Ureter (tissue), 1 donor: ENCODE results near the gene RHOH. TPM values are rescaled to one million over a fixed set of nuclear protein-coding genes. Genes with fewer than 3 reads are reported as not detected.
"Not testable (repeated sequence)": the region's sequence is repeated elsewhere in the genome, so short reads cannot be mapped to it uniquely, and the experiment has no call there.

Experiments
- DNase-seq: peaks from one replicate; pipeline ENCODE4 v3.0.0-alpha.2; 2020; ENCODE audit warnings: low spot score
- total RNA-seq: library from RNA; stranded (reverse); gene quantifications from one replicate; pipeline ENCODE4 v1.2.4, GENCODE V29; 2023
- donor health status: DM: yes; HTN: yes; CAD: no.

Gene RHOH
- total RNA-seq, 1 donor from 2014 or later, result 7.7 TPM

DNA sequence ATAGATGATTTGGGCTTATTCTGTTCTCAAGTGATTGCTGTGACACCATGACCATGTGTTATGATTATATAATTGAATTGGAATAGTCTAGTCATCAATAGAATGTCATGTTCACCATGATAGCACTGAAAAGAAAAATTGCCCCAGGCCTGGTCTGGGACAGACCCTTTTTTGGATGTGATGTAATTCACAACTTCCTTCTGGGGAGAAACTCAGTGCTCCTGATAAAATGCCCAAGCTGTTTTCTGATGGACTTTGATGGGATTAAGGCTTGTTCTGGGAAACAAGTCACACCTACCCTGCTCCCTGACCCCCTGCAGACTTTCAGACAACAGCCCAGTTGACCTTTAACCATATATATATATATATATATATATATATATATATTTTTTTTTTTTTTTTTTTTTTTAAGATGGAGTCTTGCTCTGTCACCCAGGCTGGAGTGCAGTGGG is 65.3 kb downstream of the RHOH start:
- no peak for DNase-seq

DNA sequence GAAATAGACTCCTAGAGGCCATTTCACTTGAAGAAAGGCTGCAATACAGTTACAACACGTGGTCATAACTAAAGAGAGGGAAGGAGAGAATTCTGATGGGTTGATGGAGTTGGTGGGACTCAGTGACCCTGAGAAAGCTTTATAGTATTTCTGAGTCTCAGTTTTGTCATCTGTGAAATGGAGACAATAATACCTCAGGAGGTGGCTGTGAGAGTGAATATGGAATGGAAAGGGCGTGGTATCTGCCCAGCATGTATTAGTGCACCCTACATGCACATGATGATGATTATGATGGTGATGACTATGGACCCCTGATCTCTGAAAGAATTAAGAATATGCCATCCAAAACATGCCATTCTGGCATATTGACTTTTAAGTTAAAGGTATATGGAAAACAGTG is 66.0 kb downstream of the RHOH start:
- DNase-seq, result no peak

DNA sequence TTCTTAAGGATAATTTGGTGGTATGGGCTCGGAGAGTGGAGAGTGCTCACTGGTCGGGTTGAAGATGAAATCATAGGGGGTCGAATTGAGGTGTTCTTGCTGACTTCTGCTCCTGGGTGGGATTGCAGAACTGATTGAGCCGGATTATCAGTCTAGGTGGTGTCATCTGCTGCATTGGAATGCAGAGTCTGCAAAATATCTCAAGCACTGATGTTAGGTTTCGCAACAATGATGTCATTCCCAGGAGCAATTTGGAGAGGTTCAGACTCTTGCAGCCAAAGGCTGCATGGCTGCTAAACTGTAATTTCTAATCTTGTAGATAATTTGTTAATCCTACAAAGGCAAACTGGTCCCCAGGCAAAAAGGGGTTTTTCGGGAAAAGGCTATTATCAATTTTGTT is 67.7 kb downstream of the RHOH start:
- DNase-seq, result no peak

DNA sequence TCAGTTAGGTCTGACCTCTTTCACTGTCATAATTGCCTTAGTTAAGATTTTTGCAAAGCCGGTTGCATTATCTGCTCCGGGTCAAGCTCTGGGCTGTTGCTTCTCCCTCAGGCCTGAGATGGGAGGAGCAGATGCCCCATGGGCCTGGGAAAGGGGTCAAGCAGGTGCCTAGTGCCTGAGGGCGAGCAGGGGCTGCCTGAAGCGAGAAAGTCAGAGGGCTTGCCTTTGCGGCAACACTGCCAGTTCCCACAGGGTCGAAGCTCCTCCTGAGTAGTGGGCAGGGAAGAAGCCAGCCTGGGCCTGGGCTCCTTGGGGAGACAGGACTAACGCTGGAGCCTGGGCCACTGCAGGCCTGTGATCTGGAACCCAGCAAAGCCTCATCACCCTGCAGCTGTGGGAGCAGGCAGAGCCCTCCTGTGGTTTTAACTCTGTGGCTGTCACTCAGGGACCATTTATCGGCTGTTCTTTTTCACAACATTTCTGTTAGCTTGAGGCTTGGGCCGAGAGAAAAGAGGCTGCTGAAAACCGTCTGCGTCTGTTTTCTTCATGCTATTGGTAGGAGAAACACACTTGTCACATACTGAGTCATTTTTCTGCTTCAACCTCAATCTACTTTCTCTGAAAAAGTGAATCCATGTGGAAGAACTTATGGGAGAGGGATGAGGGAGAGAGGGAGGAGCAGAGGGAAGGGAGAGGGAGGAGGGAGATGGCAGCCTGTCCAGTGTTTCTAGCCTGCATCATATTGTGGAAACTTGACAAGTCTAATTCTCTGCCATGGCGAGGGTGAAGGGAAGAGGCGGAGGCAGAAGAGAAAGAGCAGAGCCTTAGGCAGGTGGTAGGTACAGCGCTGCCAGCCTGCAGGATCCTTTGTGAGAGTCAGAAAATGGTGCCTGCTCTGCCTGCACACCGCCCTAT is 68.4 kb downstream of the RHOH start:
- no peak for DNase-seq

DNA sequence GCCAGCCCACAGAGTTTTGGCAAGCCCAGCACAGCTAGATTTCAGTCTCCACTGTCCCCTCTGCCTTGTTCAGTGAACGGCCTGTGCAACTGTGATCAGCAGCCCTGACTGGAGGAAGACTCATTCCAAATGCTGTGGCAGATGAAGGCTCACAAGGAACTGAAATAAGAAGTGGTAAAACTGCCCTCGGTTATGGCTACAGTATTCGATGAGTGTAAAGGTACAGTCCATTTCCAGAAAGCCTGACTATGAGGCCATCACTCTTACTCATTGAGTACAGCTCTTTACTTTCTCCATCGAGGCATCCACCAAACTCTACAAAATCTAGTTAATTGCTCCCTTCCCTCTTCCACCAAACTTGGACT is 69.1 kb downstream of the RHOH start:
- no peak for DNase-seq

DNA sequence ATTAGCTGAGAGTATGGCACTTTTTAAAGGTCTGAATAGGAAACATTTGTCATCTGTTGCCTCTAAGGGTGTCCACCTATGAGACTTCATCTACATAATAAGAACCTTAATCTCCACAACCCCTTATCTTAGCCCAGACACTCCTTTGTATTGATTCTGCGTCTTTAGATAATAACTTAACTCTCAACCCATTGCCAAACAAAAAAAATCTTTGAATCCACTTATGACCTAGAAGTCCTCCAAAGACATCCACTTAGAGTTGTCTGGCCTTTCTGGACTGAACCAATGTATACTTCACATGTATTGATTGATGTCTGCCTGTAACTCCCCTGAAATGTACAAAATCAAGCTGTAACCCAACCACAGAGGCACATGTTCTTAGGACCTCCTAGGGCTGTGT is 72.3 kb downstream of the RHOH start:
- no peak for DNase-seq

DNA sequence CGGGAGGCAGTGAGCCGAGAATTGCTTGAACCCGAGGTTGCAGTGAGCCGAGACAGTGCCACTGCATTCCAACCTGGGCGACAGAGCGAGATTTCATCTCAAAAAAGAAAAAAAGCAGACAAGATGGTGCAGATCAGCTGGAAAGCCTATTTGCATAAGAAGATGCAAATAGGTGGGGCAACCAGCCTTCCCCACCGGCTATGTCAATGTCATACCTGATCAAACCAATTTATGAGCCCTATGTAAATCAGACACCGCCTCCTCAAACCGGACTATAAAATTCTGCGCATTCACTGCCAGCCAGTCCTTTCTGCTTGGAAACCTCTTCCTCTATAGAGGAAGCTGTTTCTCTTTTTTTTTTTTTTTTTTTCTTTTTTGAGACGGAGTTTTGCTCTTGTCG is 73.8 kb downstream of the RHOH start:
- no peak for DNase-seq

DNA sequence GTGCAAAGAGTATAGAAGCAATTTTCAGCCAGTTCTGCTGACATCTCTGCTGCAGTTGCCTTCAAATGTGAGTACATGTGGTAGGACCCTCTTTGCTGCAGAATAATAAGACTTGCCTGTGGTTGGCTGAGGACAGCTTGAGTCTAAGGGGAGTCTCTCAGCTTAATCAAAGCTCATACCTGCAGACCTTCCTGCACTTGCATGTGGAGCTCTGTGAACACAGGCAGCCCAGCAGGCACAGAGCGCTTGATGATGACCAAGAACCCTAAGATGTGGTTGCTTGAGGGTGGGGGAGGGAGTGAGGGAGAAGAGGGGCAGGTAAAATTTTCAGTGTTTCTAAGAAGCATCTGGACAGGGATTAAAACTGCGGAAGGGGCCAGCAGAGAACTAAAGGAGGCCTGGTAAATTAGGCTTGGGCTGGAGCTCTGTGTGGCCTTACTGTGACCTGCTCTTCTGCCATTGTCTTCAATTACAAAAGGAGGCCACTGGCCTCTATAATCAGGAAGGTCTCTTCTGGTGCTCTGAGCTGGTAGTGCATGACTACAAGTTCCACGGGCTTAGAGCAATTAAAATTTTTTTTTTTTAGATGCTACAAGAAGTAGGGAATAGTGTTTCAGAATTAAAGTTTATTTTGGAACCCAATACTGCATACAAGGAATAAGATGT is 78.4 kb downstream of the RHOH start:
- no peak for DNase-seq

DNA sequence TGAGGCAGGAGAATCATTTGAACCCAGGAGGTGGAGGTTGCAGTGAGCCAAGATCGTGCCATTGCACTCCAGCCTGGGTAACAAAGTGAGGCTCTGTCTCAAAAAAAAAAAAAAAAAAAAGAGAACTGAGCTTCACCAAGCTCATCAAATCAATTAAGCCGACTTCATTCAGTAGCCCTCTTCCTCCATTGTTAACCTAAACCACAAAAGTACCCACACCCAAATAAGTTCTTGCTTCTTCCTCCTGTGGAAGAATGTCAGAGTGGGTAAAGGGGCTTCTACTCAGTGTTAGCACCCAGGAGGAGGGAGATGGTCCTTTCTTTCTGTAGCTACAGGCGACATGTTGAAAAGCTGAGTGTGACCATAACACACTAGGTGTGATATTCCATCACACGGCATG is 79.7 kb downstream of the RHOH start:
- DNase-seq, result no peak

DNA sequence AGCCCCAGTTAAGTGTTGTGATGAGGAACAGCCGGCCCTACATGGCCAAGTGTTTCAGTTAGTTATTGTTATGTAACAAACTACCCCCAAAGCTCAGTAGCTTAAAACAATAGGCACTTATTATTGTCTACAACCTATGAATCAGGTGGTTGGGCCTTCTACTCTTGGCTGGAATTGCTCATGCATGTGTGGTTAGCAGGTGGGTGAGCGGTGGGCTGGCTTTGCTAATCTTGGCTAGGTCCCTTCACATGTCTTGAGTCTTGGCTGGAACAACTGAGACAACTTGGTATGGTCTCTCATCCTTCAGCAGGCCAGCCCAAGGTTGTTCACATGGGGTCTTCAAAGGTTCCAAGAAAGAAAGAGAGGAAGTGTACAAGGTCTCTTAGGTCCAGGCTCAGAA is 83.8 kb downstream of the RHOH start:
- DNase-seq, result no peak

DNA sequence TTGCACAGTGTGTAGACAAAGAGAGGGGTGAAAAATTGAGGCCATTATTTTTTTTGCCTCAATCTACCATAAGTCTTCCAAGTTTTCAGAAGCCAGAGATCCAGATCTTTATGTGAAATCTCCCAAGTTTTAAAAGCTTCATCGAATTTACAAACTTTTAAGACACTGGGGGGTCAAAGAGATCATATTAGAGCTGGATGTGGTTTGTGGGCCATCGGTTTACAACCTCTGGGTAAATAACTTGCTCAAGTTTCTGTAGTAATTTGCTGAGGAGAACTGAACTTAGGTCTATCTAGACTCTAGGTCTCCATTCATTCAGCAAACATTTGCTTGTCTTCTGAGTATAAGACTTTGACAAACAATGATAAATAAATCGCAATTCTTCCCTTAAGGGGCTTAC is 84.3 kb downstream of the RHOH start:
- no peak for DNase-seq

DNA sequence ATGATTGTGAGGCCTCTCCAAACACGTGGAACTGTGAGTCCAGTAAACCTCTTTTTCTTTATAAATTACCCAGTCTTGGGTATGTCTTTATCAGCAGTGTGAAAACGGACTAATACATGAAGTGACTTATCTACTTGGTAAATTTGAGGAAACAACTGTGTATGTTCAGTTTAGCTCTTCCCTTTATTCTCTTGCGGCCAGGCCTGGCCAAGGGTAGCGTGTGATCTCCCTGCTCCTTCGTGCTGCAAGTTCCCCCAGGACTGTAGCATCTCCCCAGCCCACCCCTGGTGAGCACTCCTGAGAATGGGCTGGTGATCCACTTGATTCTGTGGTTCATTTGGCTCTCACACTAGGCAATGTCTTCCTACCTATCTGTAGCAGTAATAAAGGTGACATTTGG is 85.1 kb downstream of the RHOH start:
- DNase-seq, result no peak

DNA sequence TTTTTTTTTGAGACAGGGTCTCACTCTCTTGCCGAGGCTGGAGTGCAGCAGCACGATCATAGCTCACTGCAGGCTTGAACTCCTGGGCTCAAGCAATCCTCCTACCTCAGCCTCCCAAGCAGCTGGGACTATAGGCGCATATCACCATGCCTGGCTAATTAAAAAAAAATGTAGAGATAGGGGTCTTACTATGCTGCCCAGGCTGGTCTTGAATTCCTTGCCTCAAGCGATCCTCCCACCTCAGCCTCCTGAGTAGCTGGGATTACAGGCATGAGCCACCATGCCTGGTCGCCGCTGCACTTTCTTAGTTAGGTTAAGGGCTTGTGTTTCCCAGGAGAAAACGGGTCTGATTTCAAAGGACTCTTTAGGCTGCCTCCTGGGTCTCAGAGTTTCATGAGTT is 86.0 kb downstream of the RHOH start:
- not testable (repeated sequence) for DNase-seq

DNA sequence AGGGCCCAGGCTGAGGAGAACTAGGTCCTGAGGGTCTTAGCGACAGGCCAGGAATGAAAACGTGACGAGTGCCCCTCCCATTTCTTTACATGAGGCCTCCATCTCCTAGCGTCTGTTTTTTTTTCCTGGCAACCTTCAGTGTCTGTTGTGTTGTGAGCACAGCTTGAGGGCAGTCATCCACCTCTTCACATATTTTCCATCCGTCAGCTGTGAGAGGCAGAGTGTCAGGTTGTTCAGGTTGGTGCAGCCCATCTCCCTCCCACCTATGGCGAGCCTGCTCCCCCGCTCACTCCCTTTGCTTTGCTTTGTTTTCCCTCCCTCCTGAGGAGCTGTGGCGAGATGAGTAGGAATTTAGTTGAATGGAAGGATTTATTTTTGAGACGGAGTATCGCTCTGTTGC is 86.6 kb downstream of the RHOH start:
- DNase-seq, result no peak

DNA sequence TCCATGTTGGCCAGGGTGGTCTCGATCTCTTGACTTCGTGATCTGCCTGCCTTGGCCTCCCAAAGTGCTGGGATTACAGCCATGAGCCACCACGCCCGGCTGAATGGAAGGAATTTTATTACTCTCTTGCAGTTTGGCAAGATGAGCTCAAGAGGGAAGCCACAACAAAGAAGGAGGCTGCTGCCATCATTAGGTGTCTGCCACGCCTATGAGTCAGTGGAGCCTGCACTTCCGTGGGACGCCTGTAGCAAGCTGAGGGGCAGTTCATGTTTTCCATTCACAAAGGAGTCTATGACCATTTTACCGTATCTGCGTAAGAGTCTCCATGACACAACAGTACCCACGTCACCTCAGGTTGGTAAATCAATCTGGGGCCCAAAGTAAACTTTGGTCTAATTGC is 87.1 kb downstream of the RHOH start:
- DNase-seq, result no peak

DNA sequence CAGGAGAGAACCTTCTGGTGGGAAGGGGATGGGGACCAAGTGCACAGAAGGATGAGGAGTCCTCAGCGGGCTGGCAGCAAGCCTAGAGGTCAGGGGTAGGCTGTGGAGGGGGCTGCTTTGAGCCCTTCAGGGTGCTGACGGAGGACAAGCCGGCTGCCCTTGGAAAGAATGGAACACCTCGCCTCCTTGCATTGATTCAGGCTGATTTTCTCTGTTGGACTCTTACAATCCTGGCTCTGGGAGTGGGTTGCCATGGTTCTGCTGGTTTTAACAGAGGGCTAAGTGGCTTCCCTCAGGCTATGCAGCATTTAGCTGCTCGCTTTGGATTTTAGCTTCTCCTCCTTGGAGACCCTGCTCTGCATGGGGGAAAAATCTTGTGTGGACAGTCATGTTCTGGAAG is 88.9 kb downstream of the RHOH start:
- DNase-seq, result no peak

DNA sequence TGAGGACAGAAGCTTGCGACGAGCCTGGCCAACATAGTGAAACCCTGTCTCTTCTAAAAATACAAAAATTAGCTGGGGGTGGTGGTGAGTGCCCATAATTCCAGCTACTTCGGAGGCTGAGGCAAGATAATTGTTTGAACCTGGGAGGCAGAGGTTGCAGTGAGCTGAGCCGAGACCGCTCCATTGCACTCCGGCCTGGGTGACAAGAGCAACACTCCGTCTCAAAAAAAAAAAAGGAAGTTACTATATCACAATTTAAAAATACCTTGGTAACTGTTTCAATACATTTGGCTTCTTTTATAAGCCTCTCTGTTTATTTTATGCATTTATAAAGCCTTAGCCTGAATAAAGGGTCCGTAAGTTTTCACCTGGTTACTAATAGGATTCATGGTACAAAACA is 91.7 kb downstream of the RHOH start:
- no peak for DNase-seq

DNA sequence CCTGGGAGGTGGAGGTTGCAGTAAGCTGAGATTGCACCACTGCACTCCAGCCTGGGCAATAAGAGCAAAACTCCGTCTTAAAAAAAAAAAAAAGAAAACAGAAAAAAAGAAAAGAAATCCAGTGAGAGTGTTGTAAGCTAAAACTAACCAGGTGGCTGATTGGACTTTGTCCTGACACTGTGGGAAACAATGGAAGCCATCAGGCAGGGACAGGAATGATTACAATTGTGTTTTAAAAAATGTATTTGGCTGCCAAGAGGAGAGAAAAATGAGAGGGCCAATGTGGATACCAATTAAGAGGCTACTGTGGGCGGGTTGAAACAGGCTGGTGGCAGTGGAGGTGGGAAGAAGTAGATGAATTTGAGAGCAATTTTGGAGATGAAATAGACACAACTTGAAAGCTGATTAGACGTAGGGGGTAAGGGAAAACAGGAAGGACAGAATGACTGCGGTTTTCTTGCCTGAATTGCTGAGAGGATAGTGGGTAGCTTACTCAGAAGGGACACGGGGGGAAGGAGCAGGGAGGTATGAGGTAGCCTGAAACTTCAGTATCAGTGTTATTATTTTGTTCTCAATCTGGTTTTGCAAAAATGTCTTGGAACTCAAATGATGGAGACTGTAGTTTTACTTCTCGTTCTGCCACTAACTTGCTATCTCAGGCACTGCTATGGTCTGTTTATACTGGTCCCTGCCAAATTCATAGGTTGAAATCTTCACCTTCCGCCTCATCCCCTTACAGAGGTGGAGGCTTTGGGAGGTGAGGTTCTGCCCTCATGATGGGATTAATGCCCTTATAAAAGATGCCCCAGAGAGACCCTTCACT is 92.7 kb downstream of the RHOH start:
- no peak for DNase-seq

DNA sequence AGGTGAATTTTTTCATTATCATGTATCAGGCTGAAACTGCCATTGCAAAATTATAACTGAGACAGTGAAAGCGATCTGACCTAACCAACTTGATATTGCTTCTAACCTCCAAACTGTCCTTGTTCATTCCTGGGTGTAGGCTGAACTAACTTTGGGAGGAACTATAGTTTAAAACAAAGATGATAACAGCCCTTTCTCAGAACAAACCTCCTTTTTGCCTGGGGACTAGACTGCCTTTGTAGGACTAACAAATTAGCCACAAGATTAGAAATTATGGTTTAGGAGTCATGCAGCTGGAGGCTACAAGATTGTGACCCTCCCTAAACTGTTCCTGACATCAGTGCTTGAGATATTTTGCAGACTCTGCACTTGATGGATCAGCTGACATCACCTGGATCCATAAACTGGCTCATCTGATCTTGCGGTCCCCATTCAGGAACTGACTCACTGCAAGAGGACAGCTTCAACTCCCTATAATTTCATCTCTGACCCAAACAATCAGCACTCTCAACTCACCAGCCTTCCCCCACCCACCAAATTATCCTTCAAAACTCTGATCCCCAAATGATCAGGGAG is 93.9 kb downstream of the RHOH start:
- not testable (repeated sequence) for DNase-seq

DNA sequence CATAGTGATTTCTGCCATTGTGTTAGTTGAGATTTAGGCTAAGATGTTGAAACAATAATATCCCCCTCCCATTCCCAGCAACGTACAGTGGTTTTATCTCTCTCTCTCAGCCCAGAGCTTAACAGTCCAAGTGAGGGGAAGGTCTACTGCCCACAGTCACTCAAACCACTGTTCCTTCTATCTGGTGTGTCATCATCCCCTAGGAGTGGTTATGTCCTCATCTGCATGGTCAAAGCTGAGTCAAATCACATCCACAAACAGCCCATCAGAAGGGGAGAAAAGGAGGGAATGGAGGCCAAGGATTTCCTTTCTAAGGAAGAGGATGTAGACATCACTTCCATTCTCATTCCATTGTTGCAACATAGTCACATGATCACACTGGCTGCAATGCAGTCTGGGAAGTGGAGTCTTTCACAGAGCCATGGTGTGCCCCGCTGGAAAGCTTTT is 95.5 kb downstream of the RHOH start:
- no peak for DNase-seq

DNA sequence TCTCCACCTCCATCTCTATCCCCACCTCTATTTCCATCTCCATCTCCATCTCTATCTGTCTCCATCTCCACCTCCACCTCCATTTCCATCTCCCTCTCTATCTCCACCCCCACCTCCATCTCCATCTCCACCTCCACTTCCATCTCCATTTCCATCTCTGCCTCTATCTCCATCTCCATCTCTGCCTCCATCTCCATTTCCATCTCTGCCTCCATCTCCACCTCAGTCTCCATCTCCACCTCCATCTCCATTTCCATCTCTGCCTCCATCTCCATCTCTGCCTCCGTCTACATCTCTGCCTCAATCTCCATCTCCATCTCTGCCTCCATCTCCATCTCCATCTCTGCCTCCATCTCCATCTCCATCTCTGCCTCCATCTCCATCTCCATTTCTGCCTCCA is 97.5 kb downstream of the RHOH start:
- DNase-seq, result no peak

DNA sequence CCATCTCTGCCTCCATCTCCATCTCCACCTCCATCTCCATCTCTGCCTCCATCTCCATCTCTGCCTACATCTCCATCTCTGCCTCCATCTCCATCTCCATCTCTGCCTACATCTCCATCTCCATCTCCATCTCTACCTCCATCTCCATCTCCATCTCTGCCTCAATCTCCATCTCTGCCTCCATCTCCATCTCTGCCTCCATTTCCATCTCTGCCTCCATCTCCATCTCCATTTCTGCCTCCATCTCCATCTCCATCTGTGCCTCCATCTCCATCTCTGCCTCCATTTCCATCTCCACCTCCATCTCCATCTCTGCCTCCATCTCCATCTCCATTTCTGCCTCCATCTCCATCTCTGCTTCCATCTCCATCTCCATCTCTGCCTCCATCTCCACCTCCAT is 98.2 kb downstream of the RHOH start:
- not testable (repeated sequence) for DNase-seq
